Activated T-cell treated with anti-CD3 and anti-CD28 coated beads, Interleukin-2, amount 50 U/mL, for 1 hour (primary cell): ENCODE data around the gene RFPL2.
"Not testable (repeated sequence)": the region's sequence is repeated elsewhere in the genome, so short reads cannot be mapped to it uniquely, and the experiment has no call there.

ENCODE experiments used
- DNase-seq: peaks from one replicate; pipeline ENCODE4 v3.0.0-alpha.2; 2020

RFPL2 gene

DNA sequence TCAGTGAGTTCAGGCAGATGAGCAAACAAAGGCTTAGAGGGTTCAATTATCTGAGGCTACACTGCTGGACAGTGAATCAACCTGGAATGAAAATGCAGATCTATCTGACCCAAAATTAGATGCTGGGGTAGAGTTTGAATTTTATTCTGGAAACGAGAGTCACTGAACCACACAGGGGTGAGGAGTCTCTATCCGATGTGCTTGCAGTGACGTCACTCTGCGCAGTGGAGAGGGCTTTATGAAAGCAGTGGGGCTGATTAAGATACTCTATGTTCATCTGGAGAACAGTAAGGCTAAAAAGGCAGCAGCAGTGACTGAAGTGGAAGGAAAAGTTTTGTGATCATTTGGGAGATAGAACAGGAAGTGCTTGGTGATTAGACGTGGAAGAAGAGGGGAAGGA lies 44.5 kb downstream of the RFPL2 start:
- not testable (repeated sequence) for DNase-seq

DNA sequence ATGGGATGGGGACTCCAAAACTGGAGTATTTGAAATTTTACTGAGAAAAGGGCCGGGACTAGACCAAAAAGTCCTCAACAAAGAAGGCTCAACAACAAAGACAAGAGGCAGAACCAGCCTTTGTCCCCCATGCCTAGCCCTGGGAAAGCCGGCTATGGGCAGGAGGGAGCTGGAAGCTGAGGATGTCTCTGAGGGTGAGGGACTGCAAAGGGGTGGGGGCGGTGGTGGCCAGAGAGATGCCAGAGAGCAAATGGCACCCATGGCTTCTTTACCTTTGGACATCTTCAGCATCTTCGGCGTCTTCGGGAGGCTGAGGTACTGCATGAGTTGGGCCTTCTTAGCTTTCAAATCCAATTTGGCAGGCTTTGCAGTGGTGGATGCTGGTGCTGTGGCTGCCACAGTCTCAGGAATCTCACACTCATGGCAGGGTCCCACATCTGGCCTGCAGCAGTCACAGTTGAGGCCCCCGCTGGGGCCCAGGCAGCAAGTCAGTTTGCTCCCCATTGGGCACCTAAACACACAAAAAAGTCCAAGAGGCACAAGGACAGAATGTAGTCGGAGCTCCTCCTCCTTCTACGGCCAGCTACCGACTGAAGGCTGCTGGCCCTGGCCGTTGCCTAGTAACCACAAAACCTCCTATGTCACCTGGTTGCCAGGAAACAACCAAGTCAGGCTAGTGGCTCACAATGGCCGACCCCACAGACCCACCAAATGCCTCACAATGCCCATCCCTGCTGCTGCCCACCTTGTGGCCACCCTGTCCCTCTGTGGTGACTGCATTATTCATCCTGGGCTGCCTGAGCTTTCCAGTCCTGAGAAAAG lies 46.0 kb downstream of the RFPL2 start, which contains the start of gene C22orf42:
TSS of gene C22orf42 (minus strand) at position 592 of the 822 bp plus-strand sequence. CDS start at position 504, 88 bp downstream.
- DNase-seq: no peak

DNA sequence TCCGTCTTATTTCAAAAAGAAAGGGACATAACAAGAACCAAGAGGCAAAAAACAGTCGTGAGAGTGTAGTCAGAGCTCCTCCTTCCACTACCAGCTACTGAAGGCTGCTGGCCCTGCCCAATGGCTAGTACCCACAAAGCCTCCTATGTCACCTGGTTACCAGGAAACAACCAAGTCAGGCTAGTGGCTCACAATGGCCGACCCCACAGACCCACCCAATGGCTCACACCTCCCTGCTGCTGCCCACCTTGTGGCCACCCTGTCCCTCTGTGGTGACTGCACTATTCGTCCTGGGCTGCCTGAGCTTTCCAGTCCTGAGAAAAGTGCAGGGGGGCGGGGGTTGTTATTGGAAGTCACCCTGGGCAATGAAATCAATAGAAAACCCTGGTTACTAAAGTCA lies 47.2 kb downstream of the RFPL2 start:
- DNase-seq: not testable (repeated sequence)

DNA sequence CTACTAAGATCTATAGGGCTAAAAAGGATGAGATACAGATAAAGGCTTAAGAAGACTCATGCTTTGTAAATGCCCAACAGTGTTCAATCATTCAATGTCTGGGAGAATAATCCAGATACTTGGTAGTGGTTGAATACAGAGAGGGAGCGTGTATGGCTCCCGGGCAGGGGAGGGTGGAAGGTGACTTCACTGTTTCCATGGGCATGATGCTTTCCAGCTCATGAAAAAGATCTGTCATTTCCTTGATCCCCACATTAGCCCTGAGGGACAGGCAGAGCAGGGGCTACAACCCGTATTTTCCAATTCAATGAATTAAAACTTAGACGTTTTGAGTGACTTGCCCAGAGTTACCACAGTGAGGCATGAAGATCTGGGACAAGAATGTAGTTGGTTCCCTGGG lies 50.1 kb downstream of the RFPL2 start:
- DNase-seq: not testable (repeated sequence)

DNA sequence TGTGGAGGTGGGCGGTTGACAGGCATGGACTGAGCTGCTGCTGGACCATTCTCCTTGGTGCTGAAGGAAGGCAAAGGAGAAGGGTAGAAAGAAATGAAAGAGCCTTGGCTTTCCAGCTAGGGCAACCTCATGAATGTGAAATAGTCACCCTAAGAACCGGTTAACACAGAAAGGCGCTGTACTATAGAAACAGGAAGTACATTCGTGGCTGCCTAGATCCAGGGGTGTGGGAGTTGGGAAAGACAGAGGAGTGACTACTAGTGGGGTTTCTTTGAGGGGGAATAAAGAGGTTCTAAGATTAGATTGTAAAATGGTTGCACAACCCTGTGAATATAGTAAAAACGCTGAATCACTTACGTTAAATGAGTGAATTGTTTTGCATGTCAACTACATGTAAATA lies 53.2 kb downstream of the RFPL2 start:
- not testable (repeated sequence) for DNase-seq

DNA sequence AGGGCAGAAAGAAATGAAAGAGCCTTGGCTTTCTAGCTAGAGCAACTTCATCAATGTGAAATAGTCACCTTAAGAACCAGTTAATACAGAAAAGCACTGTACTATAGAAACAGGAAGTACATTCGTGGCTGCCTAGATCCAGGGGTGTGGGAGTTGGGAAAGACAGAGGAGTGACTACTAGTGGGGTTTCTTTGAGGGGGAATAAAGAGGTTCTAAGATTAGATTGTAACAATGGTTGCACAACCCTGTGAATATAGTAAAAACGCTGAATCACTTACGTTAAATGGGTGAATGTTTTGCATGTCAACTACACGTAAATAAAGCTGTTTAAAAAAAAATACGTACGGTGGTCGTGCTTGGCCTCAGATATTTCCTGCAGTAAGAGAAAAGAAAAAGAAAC lies 54.2 kb downstream of the RFPL2 start:
- DNase-seq: not testable (repeated sequence)

DNA sequence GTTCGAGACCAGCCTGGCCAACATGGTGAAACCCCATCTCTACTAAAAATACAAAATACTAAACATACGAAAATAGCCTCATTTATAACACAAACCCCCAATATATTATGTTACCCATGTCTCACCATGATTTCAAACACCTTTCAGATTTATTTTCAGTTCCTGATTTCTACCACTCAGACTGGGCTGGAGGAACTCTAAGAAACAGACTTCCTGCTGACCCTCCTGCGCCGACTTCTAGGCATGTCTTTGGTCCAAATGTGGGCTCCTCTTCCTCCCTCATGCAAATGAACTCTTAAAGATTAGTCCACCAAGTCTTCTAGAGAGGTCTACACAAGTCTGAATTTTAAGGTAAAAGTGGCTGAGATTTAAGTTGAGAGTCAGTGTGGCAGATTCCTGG lies 56.5 kb downstream of the RFPL2 start:
- DNase-seq: not testable (repeated sequence)

DNA sequence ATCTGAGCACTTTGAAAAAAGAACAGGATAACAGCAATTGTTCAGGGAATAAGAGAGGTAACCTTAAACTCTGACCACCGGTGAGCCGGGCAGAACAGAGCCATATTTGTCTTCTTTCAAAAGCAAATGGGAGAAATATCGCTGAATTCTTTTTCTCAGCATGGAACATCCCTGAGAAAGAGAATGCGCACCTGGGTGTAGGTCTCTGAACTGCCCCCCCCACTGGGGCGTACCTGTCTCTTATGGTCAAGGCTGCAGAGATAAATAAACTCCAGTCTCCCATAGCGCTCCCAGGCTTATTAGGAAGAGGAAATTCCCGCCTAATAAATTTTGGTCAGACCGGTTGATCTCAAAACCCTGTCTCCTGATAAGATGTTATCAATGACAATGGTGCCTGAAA lies 57.7 kb downstream of the RFPL2 start:
- not testable (repeated sequence) for DNase-seq

DNA sequence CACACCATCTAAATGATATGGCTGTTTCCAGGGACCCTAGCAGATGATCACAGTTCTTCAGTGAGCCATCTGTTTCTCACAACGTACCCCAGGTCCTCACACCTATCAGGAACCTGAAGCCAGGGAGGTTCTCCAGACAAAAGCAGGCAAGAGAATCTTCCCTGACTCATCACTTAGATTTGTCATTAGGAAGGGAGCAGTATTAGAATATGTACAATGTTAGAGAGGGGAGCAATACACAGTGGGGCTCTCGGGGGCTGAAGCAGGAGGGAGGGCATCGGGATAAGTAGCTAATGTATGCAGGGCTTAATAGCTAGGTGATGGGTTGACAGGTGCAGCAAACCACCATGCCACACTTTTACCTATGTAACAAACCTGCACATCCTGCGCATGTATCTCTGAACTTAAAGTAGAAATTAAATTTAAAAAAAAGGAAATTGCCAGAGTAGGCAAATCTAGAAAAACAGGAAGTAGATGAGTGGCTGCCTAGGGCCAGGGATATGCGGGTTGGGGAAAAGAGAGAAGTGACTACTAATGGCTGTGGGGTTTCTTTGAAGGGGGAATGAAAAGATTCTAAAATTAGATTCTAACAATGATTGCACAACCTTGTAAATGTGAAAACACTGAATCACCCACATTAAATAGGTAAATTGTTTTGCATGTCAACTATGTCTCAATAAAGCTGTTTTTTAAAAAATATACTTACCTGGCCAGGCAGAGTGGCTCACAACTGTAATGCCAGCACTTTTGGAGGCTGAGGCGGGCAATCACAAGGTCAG lies 60.2 kb downstream of the RFPL2 start:
- no peak for DNase-seq

DNA sequence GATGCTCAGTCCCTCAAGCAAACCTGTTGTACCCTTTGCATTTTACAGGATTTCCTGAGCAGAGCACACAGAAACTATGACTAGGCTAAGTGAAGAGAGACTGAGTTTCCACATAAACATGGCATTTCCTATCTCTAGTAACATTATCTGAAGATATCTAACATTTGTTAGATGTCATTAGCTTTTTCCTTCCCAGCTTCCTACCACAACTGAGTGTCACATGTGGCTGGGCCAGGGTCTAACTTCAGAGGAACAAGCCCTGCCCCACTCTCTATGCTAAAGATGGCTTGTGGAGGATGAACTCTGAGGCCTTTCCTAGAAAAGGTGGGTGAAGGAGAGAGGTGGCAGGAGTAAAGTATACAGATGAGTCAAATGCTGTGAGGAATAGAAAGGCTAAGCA lies 62.3 kb downstream of the RFPL2 start:
- no peak for DNase-seq

DNA sequence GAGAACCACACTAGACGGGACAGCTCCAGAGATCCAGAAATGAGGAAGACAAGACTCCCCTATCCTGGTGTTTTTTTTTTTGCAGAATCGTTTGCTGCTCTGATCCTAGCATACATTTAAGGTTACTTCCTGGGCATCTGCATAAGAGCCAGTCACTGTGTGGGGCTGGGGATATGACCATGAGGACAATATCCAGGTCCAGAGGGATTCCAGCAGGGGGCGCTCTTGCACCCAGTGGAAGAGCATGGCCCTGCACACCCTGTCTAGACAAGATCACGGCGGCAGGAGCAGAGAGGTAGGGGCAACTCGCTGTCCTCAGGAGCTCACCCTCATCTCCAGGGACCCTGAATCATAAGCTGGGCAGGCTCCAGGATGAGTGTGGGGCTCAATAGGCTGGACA lies 64.2 kb downstream of the RFPL2 start:
- not testable (repeated sequence) for DNase-seq
